ENCODE results near the gene VWF. TPM values are rescaled to one million over a fixed set of nuclear protein-coding genes. Genes with fewer than 3 reads are reported as not detected.

The VWF gene
- total RNA-seq, 4 donors from 2014 or later, result 21.1 to 92.5 (median 49.7) TPM

DNA sequence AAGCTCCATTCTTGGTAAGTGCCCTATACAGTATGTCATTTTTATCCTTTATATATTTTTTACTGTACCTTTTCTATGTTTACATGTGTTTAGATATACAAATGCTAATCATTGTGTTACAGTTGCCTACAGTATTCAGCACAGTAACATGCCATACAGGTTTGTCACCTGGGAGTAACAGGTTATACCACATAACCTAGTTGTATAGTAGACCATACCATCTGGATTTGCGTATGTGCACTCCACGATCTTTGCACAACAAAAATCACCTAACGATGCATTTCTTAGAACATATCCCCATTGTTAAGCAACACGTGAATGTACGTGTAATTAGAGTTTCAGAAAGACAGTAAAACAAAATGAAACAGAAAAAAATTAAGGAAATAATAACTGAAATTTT is 167.5 kb downstream of the VWF start:
- intact Hi-C loops (cut with DNase I), result no loop called here
- no peak for DNase-seq
- Histone ChIP-seq H3K9me3 (no peaks in the 10 kb centered on the region), H3K27ac (no peak overlapping the region), H3K4me1 (no peaks in the 10 kb centered on the region), H3K4me3 (no peak overlapping the region), H3K27me3 (peaks cover 0 to 12% (median 0%) of the 10 kb centered on the region in 4 donors), H3K36me3 (peaks cover 0 to 19% (median 0%) of the 10 kb centered on the region in 3 donors)
- WGBS, 2 donors, result 79 to 83% methylated on average over 5 of the region's 5 CpGs
- no peak for TF ChIP-seq CTCF (IDR thresholded peaks at IDR 0.05)
- TF ChIP-seq POLR2A (IDR thresholded peaks at IDR 0.05), result no peak

- TF ChIP-seq CTCF (IDR thresholded peaks at IDR 0.05), result no peak
- TF ChIP-seq POLR2A (IDR thresholded peaks at IDR 0.05), result no peak
- WGBS, 2 donors, result 13 to 17% methylated on average over 3 of the region's 3 CpGs
- intact Hi-C loops (cut with DNase I), result no loop called here
- H3K36me3 ChIP-seq, result peaks cover 0 to 42% (median 0%) of the 10 kb centered on the region in 3 donors
- H3K9me3 ChIP-seq, result no peaks in the 10 kb centered on the region
- no peaks in the 10 kb centered on the region for H3K4me1 ChIP-seq
- H3K27ac ChIP-seq, result no peak overlapping the region
- no peak overlapping the region for H3K4me3 ChIP-seq
- peaks cover 0 to 12% (median 0%) of the 10 kb centered on the region in 4 donors for H3K27me3 ChIP-seq
- DNase-seq, result no peak
Observed at GRCh38 chr12:5954661-5955060, 169.8 kb downstream of the VWF start.

DNA sequence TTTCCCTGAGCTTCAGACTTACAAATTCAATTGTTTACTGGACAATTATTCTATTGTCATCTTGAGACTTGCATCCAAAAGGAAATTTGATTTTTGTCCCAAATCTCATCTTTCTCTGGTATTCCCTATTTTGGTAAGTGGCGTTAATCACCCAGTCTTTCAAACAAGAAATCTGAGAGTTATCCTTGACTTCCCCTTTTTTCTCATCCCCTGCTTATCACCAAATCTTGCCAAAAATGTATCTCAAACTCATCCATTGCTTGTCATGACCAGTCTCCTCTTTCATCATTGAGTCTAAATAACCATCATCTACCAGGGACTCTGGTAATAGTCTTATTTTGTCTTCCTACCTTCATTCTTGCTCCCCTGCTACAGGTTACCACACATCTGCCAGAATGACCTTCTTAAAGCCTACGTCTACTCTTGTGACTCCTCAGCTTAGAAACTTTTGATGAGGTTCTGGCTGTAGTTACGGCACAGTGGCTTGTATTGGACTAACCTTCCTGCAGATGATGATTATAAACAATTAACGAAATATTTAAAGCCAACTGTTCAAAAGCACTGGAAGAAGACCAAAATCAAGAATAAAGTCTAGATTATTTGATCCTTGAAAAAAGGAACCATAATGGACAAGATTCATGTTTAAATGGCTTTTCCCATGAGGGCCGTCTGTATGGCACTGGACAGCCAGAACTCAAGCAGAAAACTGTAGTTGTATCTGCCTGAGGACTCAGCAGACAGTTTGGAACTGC is 170.5 kb downstream of the VWF start:
- WGBS, 2 donors, result 63 to 69% methylated on average over 5 of the region's 5 CpGs
- Histone ChIP-seq H3K27me3 (peaks cover 0 to 15% (median 0%) of the 10 kb centered on the region in 4 donors), H3K4me1 (no peaks in the 10 kb centered on the region), H3K9me3 (no peaks in the 10 kb centered on the region), H3K4me3 (no peak overlapping the region), H3K36me3 (peaks cover 0 to 48% (median 0%) of the 10 kb centered on the region in 3 donors), H3K27ac (no peak overlapping the region)
- DNase-seq, result no peak
- TF ChIP-seq CTCF (IDR thresholded peaks at IDR 0.05), result no peak
- TF ChIP-seq POLR2A (IDR thresholded peaks at IDR 0.05), result no peak
- intact Hi-C loops (cut with DNase I), result no loop called here

- no peaks in the 10 kb centered on the region for H3K4me1 ChIP-seq
- H3K9me3 ChIP-seq, result no peaks in the 10 kb centered on the region
- peaks cover 0 to 52% (median 0%) of the 10 kb centered on the region in 3 donors for H3K36me3 ChIP-seq
- H3K27ac ChIP-seq, result no peak overlapping the region
- no peak for DNase-seq
- no peak overlapping the region for H3K4me3 ChIP-seq
- intact Hi-C loops (cut with DNase I), result no loop called here
- peaks cover 0 to 34% (median 0%) of the 10 kb centered on the region in 4 donors for H3K27me3 ChIP-seq
- 89 to 94% methylated on average over 3 of the region's 3 CpGs for WGBS, 2 donors
- TF ChIP-seq CTCF (IDR thresholded peaks at IDR 0.05) (no peak), POLR2A (IDR thresholded peaks at IDR 0.05) (no peak)
Observed at GRCh38 chr12:5952031-5952430, 172.4 kb downstream of the VWF start.

DNA sequence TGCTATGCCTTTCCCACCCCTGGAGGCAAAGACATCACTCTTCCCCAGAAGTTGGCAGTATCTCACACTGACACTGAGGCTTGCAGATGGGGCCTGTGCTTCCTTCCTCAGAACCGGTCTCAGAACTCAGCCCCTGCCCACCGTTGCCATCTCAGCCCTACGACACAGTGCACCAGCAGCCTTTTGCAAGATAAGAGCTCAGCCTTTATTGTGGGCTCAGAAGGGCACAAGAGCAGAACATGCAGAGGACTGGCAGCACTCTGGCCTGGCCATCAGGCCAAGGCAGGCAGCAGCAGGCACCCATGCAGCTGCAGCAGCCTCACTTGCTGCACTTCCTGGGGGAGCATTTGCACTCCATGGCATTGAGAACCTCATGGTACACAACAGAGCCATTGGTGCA is 175.8 kb downstream of the VWF start:
- no peaks in the 10 kb centered on the region for H3K9me3 ChIP-seq
- no peak overlapping the region for H3K27ac ChIP-seq
- intact Hi-C loops (cut with DNase I), result no loop called here
- TF ChIP-seq POLR2A (IDR thresholded peaks at IDR 0.05) (no peak), CTCF (IDR thresholded peaks at IDR 0.05) (no peak)
- 88% methylated on average over 3 of the region's 3 CpGs; no CpG with 5 or more reads in 1 of the 2 donors for WGBS, 2 donors
- H3K36me3 ChIP-seq, result peaks cover 0 to 52% (median 0%) of the 10 kb centered on the region in 3 donors
- DNase-seq, result no peak
- H3K4me3 ChIP-seq, result no peak overlapping the region
- peaks cover 0 to 60% (median 3%) of the 10 kb centered on the region in 4 donors for H3K27me3 ChIP-seq
- peaks cover 6 to 17% (median 9%) of the 10 kb centered on the region in 3 donors for H3K4me1 ChIP-seq
